ENCODE results near the gene ZNF507. TPM values are rescaled to one million over a fixed set of nuclear protein-coding genes. Genes with fewer than 3 reads are reported as not detected.

The ZNF507 gene
- total and polyA plus RNA-seq, 2 of the 8 experiments (the other 6 are each of a cell fraction or from before 2014, with no cell fraction given): 8.6 to 28.8 TPM

DNA sequence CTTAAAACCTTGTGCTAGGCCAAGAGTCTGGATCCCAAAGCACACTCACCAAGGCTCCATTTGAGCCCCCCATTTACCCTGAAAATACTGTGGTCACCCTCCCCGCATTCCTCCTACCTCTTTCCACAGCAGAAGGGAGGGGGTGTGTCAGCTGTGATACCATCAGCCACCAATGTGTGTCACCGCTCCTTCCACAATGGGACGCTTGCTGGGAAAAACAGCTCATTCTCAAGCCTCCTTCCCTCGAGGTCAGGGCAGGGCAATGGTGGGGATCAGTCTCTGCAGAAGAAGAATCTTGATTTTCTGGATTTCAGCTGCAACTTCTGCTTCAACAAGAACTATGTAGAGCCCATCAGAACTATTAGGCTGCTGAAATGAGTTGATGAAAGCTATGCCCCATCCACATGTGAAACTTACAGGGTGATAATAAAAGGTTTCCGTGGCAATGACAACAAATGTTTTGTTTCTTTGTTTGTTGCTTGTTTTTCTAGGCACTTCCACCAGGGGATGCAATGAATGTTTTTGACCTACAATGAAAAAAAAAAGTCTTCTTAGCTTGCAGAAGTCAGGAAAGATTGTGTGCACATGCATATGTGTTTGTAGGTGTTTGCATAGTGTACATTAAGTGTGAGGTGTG, 26.4 kb upstream of the ZNF507 start (continued):
- TF ChIP-seq TEAD4 (IDR thresholded peaks at IDR 0.05; ENCODE audit: low read depth, low read length) (0 out of 2 replicates have a peak, but pooled peaks have one; percentile 39), ASH2L (IDR thresholded peaks at IDR 0.05; ENCODE audit: low read length) (no peak), EZH2 (IDR thresholded peaks at IDR 0.05; ENCODE audit: low read depth, low read length, severe bottlenecking) (no peak), NRF1 (IDR thresholded peaks at IDR 0.05; ENCODE audit: low read depth, low read length) (no peak), CEBPB (IDR thresholded peaks at IDR 0.05; ENCODE audit: low read depth, low read length) (no peak), CBX8 (IDR thresholded peaks at IDR 0.05; ENCODE audit: borderline replicate concordance, low read depth, low read length) (no peak), RBBP5 (IDR thresholded peaks at IDR 0.05; ENCODE audit: borderline replicate concordance, low read depth, low read length) (no peak), TAF1 (IDR thresholded peaks at IDR 0.05; ENCODE audit: low read depth, low read length) (peak; percentile 48), RFX5 (IDR thresholded peaks at IDR 0.05; ENCODE audit: borderline replicate concordance, low read depth, low read length) (no peak), SRF (IDR thresholded peaks at IDR 0.05; ENCODE audit: low read depth, low read length) (no peak), RAD21 (IDR thresholded peaks at IDR 0.05 in 1 of 2, conservative IDR thresholded peaks at IDR 0.05 in 1 of 2; ENCODE audit: low read depth in 2 of 2, low read length in 2 of 2) (peak; percentile 17 to 30; a peak in 2 of 4 replicates), GTF2F1 (IDR thresholded peaks at IDR 0.05; ENCODE audit: borderline replicate concordance, low read depth, low read length) (no peak), YY1 (IDR thresholded peaks at IDR 0.05; ENCODE audit: low read depth, low read length) (no peak), CTBP2 (IDR thresholded peaks at IDR 0.05; ENCODE audit: borderline replicate concordance, insufficient read depth, insufficient read length, low read length) (no peak), BCL11A (IDR thresholded peaks at IDR 0.05; ENCODE audit: low read depth in 2 of 2, low read length in 2 of 2) (no peak), SIX5 (IDR thresholded peaks at IDR 0.05; ENCODE audit: low read depth, low read length) (no peak), TAF7 (optimal IDR thresholded peaks at IDR 0.05; ENCODE audit: borderline replicate concordance, low read depth, low read length) (no peak), SAP30 (IDR thresholded peaks at IDR 0.05; ENCODE audit: insufficient read depth, insufficient replicate concordance, low read length) (no peak), EP300 (IDR thresholded peaks at IDR 0.05; ENCODE audit: borderline replicate concordance in 1 of 2, low read depth in 2 of 2, low read length in 2 of 2) (no peak), BACH1 (IDR thresholded peaks at IDR 0.05; ENCODE audit: low read length) (no peak), SP4 (IDR thresholded peaks at IDR 0.05; ENCODE audit: low read length) (no peak), CREB1 (IDR thresholded peaks at IDR 0.05) (no peak)
- TF ChIP-seq, protein P1, sequence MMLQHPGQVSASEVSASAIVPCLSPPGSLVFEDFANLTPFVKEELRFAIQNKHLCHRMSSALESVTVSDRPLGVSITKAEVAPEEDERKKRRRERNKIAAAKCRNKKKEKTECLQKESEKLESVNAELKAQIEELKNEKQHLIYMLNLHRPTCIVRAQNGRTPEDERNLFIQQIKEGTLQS (IDR thresholded peaks at IDR 0.05; ENCODE audit: insufficient read depth, low read depth, low read length): no peak
